OCI-LY3 (cell line): ENCODE measurements around the gene MYL6B.

Source experiments
- H2AFZ ChIP-seq: fragments of 200-600, 300-600 bp; shearing (Covaris generic); 2 replicates; pipeline ENCODE4 v1.6.0; 2014; ENCODE audit warnings: antibody characterized with exemption, low read depth, low read length
- H3K27ac ChIP-seq: fragments of 200-600, 300-600 bp; sonication (generic); 2 replicates; pipeline ENCODE4 v1.5.1; 2014; ENCODE audit warnings: mild to moderate bottlenecking, low read length, moderate library complexity, mixed read lengths
- H3K27me3 ChIP-seq: fragments of 200-600, 300-600 bp; sonication (generic); 2 replicates; pipeline ENCODE4 v1.6.1; 2014; ENCODE audit warnings: low read depth, low read length, mixed read lengths
- H3K36me3 ChIP-seq: fragments of 200-600, 300-600 bp; sonication (generic); replicated peaks from 2 replicates; pipeline ENCODE3; 2014; ENCODE audit warnings: low read depth, low read length, mixed read lengths
- H3K4me1 ChIP-seq: fragments of 300-600, 200-600 bp; sonication (generic); 2 replicates; pipeline ENCODE4 v1.6.1; 2014; ENCODE audit warnings: low read length, mixed read lengths
- H3K4me2 ChIP-seq: fragments of 200-600, 300-600 bp; sonication (generic); 2 replicates; pipeline ENCODE4 v1.6.1; 2014; ENCODE audit warnings: low read length, mixed read lengths
- H3K4me3 ChIP-seq: fragments of 300-600, 200-600 bp; sonication (generic); 2 replicates; pipeline ENCODE4 v1.5.1; 2014; ENCODE audit warnings: antibody characterized with exemption, mild to moderate bottlenecking, low read length, moderate library complexity
- H3K79me2 ChIP-seq: fragments of 300-600, 200-600 bp; shearing (Covaris generic); 2 replicates; pipeline ENCODE4 v1.6.1; 2014; ENCODE audit warnings: mild to moderate bottlenecking, low read length, mixed read lengths
- H3K9ac ChIP-seq: fragments of 300-600, 200-600 bp; shearing (Covaris generic); 2 replicates; pipeline ENCODE4 v1.6.0; 2014; ENCODE audit warnings: mild to moderate bottlenecking, low read length, moderate library complexity
- H3K9me3 ChIP-seq: fragments of 200-600, 300-600 bp; shearing (Covaris generic); 2 replicates; pipeline ENCODE4 v1.6.1; 2014; ENCODE audit warnings: low read length, mixed read lengths; ENCODE audit not compliant: insufficient read depth
- H4K20me1 ChIP-seq: fragments of 200-600, 300-600 bp; sonication (generic); 2 replicates; pipeline ENCODE4 v1.6.1; 2016; ENCODE audit warnings: low read length, mixed read lengths; ENCODE audit not compliant: insufficient read depth
- CTCF ChIP-seq: fragments of 200-600, 300-600 bp; sonication (generic); IDR thresholded peaks from 2 replicates; pipeline ENCODE4 v1.5.1; 2014; ENCODE audit warnings: antibody characterized with exemption, low read length, low read depth
- EZH2phosphoT487 ChIP-seq: fragments of 200-600 bp; shearing (Covaris generic); IDR thresholded peaks from 2 replicates; pipeline ENCODE4 v1.6.1; 2018; ENCODE audit warnings: antibody characterized with exemption, mixed run types, low read depth

The MYL6B gene

GRCh38 chr12:56126732-56127239 is 25.6 kb upstream of the MYL6B start:
- peaks cover 11% of the 10 kb centered on the region for H3K79me2 ChIP-seq
- no peaks in the 10 kb centered on the region for H4K20me1 ChIP-seq
- peak overlapping the region; percentile 74 for H3K9ac ChIP-seq
- H3K4me2 ChIP-seq, result peak overlapping the region; percentile 96
- no peaks in the 10 kb centered on the region for H3K27me3 ChIP-seq
- H3K4me1 ChIP-seq, result peaks cover 29% of the 10 kb centered on the region
- H3K27ac ChIP-seq, result peak overlapping the region; percentile 97
- peaks cover 17% of the 10 kb centered on the region for H3K36me3 ChIP-seq
- TF ChIP-seq CTCF (no peak), EZH2phosphoT487 (no peak)
- H2AFZ ChIP-seq, result no peak overlapping the region
- H3K4me3 ChIP-seq, result peak overlapping the region; percentile 77
- no peaks in the 10 kb centered on the region for H3K9me3 ChIP-seq

DNA sequence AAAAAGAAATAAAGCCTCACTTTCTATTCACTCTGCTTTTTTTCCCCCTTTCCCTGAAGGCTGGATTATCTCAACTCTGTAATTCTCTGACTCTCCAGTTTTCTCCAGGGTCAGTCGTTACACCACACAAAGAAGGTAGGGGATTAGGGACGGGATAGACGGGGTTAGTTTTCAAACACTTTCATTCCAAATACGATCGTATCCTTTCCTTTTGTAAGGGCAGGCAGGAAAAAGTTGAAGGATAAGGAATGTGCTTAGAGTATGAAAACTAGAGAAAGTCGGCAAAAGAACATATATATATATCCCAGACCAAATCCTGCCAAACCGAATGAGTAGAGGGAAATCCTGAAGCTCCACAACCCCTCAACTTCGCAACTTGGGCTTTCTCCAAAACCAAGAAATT is 24.9 kb upstream of the MYL6B start:
- H3K9me3 ChIP-seq, result no peaks in the 10 kb centered on the region
- H3K27me3 ChIP-seq, result no peaks in the 10 kb centered on the region
- peaks cover 23% of the 10 kb centered on the region for H3K36me3 ChIP-seq
- H3K4me3 ChIP-seq, result peak overlapping the region; percentile 77
- peak overlapping the region; percentile 97 for H3K27ac ChIP-seq
- no peaks in the 10 kb centered on the region for H4K20me1 ChIP-seq
- H3K4me2 ChIP-seq, result peak overlapping the region; percentile 96
- no peak for TF ChIP-seq CTCF
- no peak for TF ChIP-seq EZH2phosphoT487
- H2AFZ ChIP-seq, result no peak overlapping the region; the same call in 1 of the 2 replicates
- peak overlapping the region; percentile 74 for H3K9ac ChIP-seq
- peaks cover 29% of the 10 kb centered on the region for H3K4me1 ChIP-seq
- H3K79me2 ChIP-seq, result peaks cover 11% of the 10 kb centered on the region

DNA sequence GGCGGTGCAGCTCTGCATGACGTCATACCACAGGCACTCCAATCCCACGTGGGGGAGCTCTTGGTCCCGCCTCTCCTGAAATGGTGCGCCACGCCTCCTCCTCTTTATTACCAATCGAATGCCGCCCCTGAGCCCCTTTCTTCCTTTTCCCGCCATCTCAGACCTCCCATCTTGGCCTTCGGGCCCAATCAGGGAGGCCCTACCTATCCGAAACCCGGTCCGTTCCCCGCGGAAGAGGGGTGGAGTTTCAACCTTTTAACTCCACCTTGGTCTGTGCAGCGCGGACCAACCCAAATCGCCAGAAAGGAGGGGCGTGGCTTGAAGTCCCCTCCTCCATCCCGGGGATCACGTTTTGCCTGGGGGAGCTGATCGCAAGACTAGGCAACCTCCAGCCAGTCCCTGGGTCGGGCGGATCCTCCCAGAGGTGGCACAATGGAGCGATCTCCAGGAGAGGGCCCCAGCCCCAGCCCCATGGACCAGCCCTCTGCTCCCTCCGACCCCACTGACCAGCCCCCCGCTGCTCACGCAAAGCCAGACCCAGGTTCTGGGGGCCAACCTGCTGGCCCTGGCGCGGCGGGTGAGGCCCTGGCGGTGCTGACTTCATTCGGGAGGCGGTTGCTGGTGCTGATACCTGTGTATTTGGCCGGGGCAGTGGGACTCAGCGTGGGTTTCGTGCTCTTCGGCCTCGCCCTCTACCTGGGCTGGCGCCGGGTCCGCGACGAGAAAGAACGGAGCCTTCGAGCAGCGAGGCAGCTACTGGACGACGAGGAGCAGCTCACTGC is 24.3 kb upstream of the MYL6B start, which contains the start of gene ESYT1:
TSS of gene ESYT1 (plus strand) at position 380 of the 782 bp plus-strand sequence. CDS start at position 433, 53 bp downstream.
- peak within 1 kb of the TSS; percentile 97 for H3K4me3 ChIP-seq
- H2AFZ ChIP-seq, result peak within 1 kb of the TSS; percentile 49; the same call in 1 of the 2 replicates

More for the DNA sequence above, 24.3 kb upstream of the MYL6B start, which contains the start of gene ESYT1:
- no peaks in the 10 kb centered on the region for H4K20me1 ChIP-seq
- TF ChIP-seq EZH2phosphoT487 (no peak), CTCF (no peak)
- peak within 1 kb of the TSS; percentile 97 for H3K27ac ChIP-seq
- peaks cover 24% of the 10 kb centered on the region for H3K36me3 ChIP-seq
- peak within 1 kb of the TSS; percentile 94 for H3K9ac ChIP-seq
- H3K79me2 ChIP-seq, result peaks cover 11% of the 10 kb centered on the region
- H3K4me2 ChIP-seq, result peak within 1 kb of the TSS; percentile 96
- H3K9me3 ChIP-seq, result no peaks in the 10 kb centered on the region
- H3K4me1 ChIP-seq, result peaks cover 29% of the 10 kb centered on the region
- H3K27me3 ChIP-seq, result no peaks in the 10 kb centered on the region
